ENCODE results near the gene GPC6. TPM values are rescaled to one million over a fixed set of nuclear protein-coding genes. Genes with fewer than 3 reads are reported as not detected.
A peak's percentile ranks its signal among the peaks of the same experiment; 100 is the strongest.

Gene GPC6
- polyA plus RNA-seq, 2 of the 4 experiments (the other 2 are of a cell fraction) = 8.0 to 14.4 TPM

GRCh38 chr13:94303644-94304174 lies 1077.1 kb downstream of the GPC6 start:
- no peak for TF ChIP-seq POLR2A (IDR thresholded peaks at IDR 0.05; ENCODE audit: low read length)
- TF ChIP-seq CHD4 (IDR thresholded peaks at IDR 0.05; ENCODE audit: borderline replicate concordance) = no peak
- TF ChIP-seq PHF8 (IDR thresholded peaks at IDR 0.05; ENCODE audit: borderline replicate concordance, low read depth) = no peak
- no peak for TF ChIP-seq JUNB (IDR thresholded peaks at IDR 0.05)
- no peak for TF ChIP-seq RNF2 (IDR thresholded peaks at IDR 0.05; ENCODE audit: borderline replicate concordance, low read depth)
- TF ChIP-seq REST (IDR thresholded peaks at IDR 0.05) = no peak
- TF ChIP-seq EP300 (IDR thresholded peaks at IDR 0.05) = no peak
- no peak for TF ChIP-seq CHD2 (IDR thresholded peaks at IDR 0.05; ENCODE audit: low read length, partially characterized antibody)
- no peak for TF ChIP-seq MYC (IDR thresholded peaks at IDR 0.05; ENCODE audit: borderline replicate concordance, low read length)
- TF ChIP-seq ZSCAN20 (CRISPR knock-in tag; IDR thresholded peaks at IDR 0.05) = no peak
- TF ChIP-seq FOSB (CRISPR knock-in tag; IDR thresholded peaks at IDR 0.05) = no peak
- no peak for TF ChIP-seq JUN (IDR thresholded peaks at IDR 0.05)
- no peak for TF ChIP-seq TP53 (CRISPR knock-in tag; IDR thresholded peaks at IDR 0.05)
- no peak for TF ChIP-seq ZNF302 (CRISPR knock-in tag; IDR thresholded peaks at IDR 0.05)
- TF ChIP-seq SREBF2 (IDR thresholded peaks at IDR 0.05) = no peak
- no peak for TF ChIP-seq ATOH8 (CRISPR knock-in tag; IDR thresholded peaks at IDR 0.05; ENCODE audit: low read depth)
- no peak for DNase-seq (ENCODE audit: low read depth in 1 of 2, low spot score in 1 of 2)
- Histone ChIP-seq H3K27ac (no peak overlapping the region), H3K4me1 (peaks cover 16% of the 10 kb centered on the region), H3K4me3 (no peak overlapping the region), H3K9me3 (no peaks in the 10 kb centered on the region), H3K4me2 (no peak overlapping the region)
- CTCF ChIA-PET = interaction anchor here (0.7 to 1.3 kb wide), 3 partner anchors 58 to 439 kb away, joined by 3 read pairs; no protein-coding TSS in a partner anchor
- ATAC-seq = no peak
- FAIRE-seq = no peak
- POLR2A ChIA-PET = no interaction called here
- 44% methylated on average over 7 of the region's 7 CpGs for WGBS (ENCODE audit: missing lambda C conversion rate)

- H3K27ac ChIP-seq = no peak overlapping the region
- no peak for FAIRE-seq
- no peak overlapping the region for H3K4me3 ChIP-seq
- peak overlapping the region; percentile 55 for H3K4me2 ChIP-seq
- ChIA-PET CTCF (interaction anchor here (0.8 kb wide), 1 partner anchor 19 kb away, joined by 3 read pairs; no protein-coding TSS in a partner anchor), POLR2A (no interaction called here)
- H3K9me3 ChIP-seq = no peaks in the 10 kb centered on the region
- TF ChIP-seq EHF (CRISPR knock-in tag; IDR thresholded peaks at IDR 0.05) (no peak), CTCF (IDR thresholded peaks at IDR 0.05) (no peak), SMC3 (IDR thresholded peaks at IDR 0.05) (no peak), JUN (IDR thresholded peaks at IDR 0.05) (no peak), EHMT2 (IDR thresholded peaks at IDR 0.05; ENCODE audit: low read depth) (no peak), HOXB13 (CRISPR knock-in tag; IDR thresholded peaks at IDR 0.05; ENCODE audit: low read depth) (no peak), CEBPB (IDR thresholded peaks at IDR 0.05) (no peak), JUNB (IDR thresholded peaks at IDR 0.05) (no peak), FOSL2 (IDR thresholded peaks at IDR 0.05) (no peak), FOSL2 (CRISPR knock-in tag; IDR thresholded peaks at IDR 0.05) (no peak), FOXS1 (CRISPR knock-in tag; IDR thresholded peaks at IDR 0.05) (no peak), CBX2 (IDR thresholded peaks at IDR 0.05; ENCODE audit: borderline replicate concordance, low read depth) (no peak), RFX5 (IDR thresholded peaks at IDR 0.05) (no peak), TFCP2L1 (CRISPR knock-in tag; IDR thresholded peaks at IDR 0.05) (no peak), GATA3 (IDR thresholded peaks at IDR 0.05; ENCODE audit: borderline replicate concordance) (no peak), CBX8 (IDR thresholded peaks at IDR 0.05) (no peak)
- no peak for ATAC-seq
- no peak for DNase-seq (ENCODE audit: low read depth in 1 of 2, low spot score in 1 of 2)
- peaks cover 19% of the 10 kb centered on the region for H3K4me1 ChIP-seq
- WGBS (ENCODE audit: missing lambda C conversion rate) = 30% methylated on average over 2 of the region's 2 CpGs
These were observed 1078.4 kb downstream of the GPC6 start for GRCh38 chr13:94305033-94305432.

All from A549 (cell line).